Esophagus squamous epithelium (tissue), 4 donors: ENCODE data around the gene FAM120AOS.
"Not testable (repeated sequence)": the region's sequence is repeated elsewhere in the genome, so short reads cannot be mapped to it uniquely, and the experiment has no call there.

Experiments
- CTCF ChIP-seq, 6 experiments: fragments of 450-650 bp in 4 of 6; fragments of 200-600 bp in 2 of 6; sonication (generic) in 2 of 6; IDR thresholded peaks; one replicate each; pipeline ENCODE4 v1.5.1; 2016 to 2019; ENCODE audit warnings: antibody characterized with exemption in 6 of 6, mild to moderate bottlenecking in 4 of 6, moderate library complexity in 4 of 6
- POLR2A ChIP-seq, 4 donors: fragments of 450-650 bp; IDR thresholded peaks; one replicate each; pipeline ENCODE4 v1.6.1; 2017; ENCODE audit warnings: antibody characterized with exemption in 4 of 4, mild to moderate bottlenecking in 4 of 4, moderate library complexity in 3 of 4

DNA sequence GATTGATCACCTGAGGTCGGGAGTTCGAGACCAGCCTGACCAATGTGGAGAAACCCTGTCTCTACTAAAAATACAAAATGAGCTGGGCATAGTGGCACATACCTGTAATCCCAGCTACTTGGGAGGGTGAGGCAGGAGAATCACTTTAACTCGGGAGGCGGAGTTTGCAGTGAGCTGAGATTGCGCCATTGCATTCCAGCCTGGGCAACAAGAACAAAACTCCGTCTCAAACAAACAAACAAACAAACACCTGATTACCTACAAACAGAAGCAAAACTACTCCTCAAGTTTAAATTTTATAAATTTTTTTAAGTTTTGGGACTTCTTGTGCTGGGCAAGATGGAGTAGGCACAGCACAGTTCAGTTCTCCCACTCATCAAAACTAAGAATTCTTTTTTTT is 14.1 kb downstream of the FAM120AOS start:
- TF ChIP-seq CTCF, POLR2A (IDR thresholded peaks at IDR 0.05): not testable (repeated sequence)
